Caco-2 (cell line): ENCODE results near the gene TCF12. TPM values are rescaled to one million over a fixed set of nuclear protein-coding genes. Genes with fewer than 3 reads are reported as not detected.

Experiments used
- BruUV-seq: library from RNA; stranded (reverse); fragments of 400-500 nt; replicated peaks from 2 replicates; lab custom pipeline; 2021; lab: Mats Ljungman, UMichigan
- CTCF ChIA-PET: fragments of 300-600 bp; sonication (Branson Sonifier 250); formaldehyde crosslinking; loops from one replicate; lab custom pipeline; 2022; ENCODE audit warnings: antibody characterized with exemption; lab: Charles Lee
- POLR2A ChIA-PET: fragments of 300-600 bp; sonication (Branson Sonifier 250); formaldehyde crosslinking; loops from one replicate; lab custom pipeline; 2022; ENCODE audit warnings: antibody characterized with exemption; lab: Charles Lee
- DNase-seq, 2 experiments: peaks; one replicate each; pipeline versions ENCODE4 v3.0.0 to v3.0.0-alpha.2; 2020 to 2022
- H3K27me3 ChIP-seq: replicated peaks from 2 replicates; pipeline ENCODE4 v1.6.0; 2011; ENCODE audit warnings: low read length; ENCODE audit not compliant: control insufficient read depth, insufficient read depth
- H3K36me3 ChIP-seq: 2 replicates; pipeline ENCODE4 v1.5.1; 2011; ENCODE audit warnings: low read length; ENCODE audit not compliant: control insufficient read depth, insufficient read depth
- H3K4me1 ChIP-seq: fragments of 250-450 bp; sonication (Bioruptor Pico); 2 replicates; pipeline ENCODE4 v1.5.1; 2020; ENCODE audit warnings: mild to moderate bottlenecking
- H3K4me3 ChIP-seq: 2 replicates; pipeline ENCODE4 v1.5.1; 2011; ENCODE audit warnings: low read depth, mild to moderate bottlenecking, control low read depth, low read length
- H3K9me3 ChIP-seq: fragments of 250-450 bp; sonication (Bioruptor Pico); 2 replicates; pipeline ENCODE4 v1.5.1; 2020; ENCODE audit warnings: mild to moderate bottlenecking, moderate library complexity
- H3K27ac Mint-ChIP-seq: one replicate; pipeline ENCODE4 v1.8.0; 2022; ENCODE audit warnings: mixed read lengths; ENCODE audit not compliant: unreplicated experiment
- H3K27me3 Mint-ChIP-seq: one replicate; pipeline ENCODE4 v1.8.0; 2022; ENCODE audit warnings: mixed read lengths; ENCODE audit not compliant: insufficient read depth, unreplicated experiment
- H3K36me3 Mint-ChIP-seq: one replicate; pipeline ENCODE4 v1.8.0; 2022; ENCODE audit warnings: mild to moderate bottlenecking, mixed read lengths; ENCODE audit not compliant: insufficient read depth, unreplicated experiment
- H3K4me1 Mint-ChIP-seq: one replicate; pipeline ENCODE4 v1.8.0; 2022; ENCODE audit warnings: low read depth, mixed read lengths; ENCODE audit not compliant: unreplicated experiment
- H3K4me3 Mint-ChIP-seq: one replicate; pipeline ENCODE4 v1.8.0; 2022; ENCODE audit warnings: mild to moderate bottlenecking, moderate library complexity, mixed read lengths; ENCODE audit not compliant: unreplicated experiment
- H3K9me3 Mint-ChIP-seq: one replicate; pipeline ENCODE4 v1.8.0; 2022; ENCODE audit warnings: mixed read lengths; ENCODE audit not compliant: unreplicated experiment
- intact Hi-C: fragments of 100-400 bp; cut with micrococcal nuclease; formaldehyde crosslinking; loops from one replicate; pipeline ENCODE4 v1.10.0; 2022; ENCODE audit not compliant: unreplicated experiment
- total RNA-seq: library from RNA; stranded (reverse); gene quantifications from 2 replicates; pipeline ENCODE4 v1.2.3, GENCODE V29; 2022
- TF ChIP-seq, protein P1 (sequence below), 2 experiments: fragments of 200-600 bp in 1 of 2; IDR thresholded peaks; 1 replicate in 1 of 2; 2 replicates in 1 of 2; pipeline versions ENCODE4 v1.5.1 to v1.8.0; 2011 to 2022; ENCODE audit warnings: antibody characterized with exemption in 1 of 2, control low read depth in 1 of 2, inconsistent platforms in 1 of 2, low read depth in 1 of 2, low read length in 1 of 2, mild to moderate bottlenecking in 1 of 2, moderate library complexity in 1 of 2; ENCODE audit not compliant: insufficient read depth in 1 of 2, severe bottlenecking in 1 of 2, unreplicated experiment in 1 of 2

TCF12 gene
- total RNA-seq, 1 experiment from 2014 or later = 64.4 TPM

DNA sequence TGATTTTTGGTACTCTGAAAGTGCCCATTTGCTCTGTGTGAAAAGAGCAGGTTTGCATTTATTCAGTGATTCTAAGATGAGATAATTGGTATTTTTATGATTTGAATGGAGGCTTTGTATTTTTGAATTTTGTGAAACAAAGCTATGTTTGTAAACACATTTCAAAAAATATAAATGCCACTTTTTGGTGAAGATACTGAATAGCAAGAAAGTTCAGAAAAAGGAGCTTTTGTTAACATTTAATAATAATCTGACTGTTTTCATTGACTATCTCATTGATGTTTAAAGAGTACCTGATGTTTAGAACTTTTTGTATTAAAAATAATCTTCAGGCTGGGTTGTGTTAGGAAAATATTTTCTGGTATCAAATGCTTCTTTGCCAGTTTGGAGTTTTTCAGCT lies 23.7 kb downstream of the TCF12 start:
- TF ChIP-seq, protein P1, sequence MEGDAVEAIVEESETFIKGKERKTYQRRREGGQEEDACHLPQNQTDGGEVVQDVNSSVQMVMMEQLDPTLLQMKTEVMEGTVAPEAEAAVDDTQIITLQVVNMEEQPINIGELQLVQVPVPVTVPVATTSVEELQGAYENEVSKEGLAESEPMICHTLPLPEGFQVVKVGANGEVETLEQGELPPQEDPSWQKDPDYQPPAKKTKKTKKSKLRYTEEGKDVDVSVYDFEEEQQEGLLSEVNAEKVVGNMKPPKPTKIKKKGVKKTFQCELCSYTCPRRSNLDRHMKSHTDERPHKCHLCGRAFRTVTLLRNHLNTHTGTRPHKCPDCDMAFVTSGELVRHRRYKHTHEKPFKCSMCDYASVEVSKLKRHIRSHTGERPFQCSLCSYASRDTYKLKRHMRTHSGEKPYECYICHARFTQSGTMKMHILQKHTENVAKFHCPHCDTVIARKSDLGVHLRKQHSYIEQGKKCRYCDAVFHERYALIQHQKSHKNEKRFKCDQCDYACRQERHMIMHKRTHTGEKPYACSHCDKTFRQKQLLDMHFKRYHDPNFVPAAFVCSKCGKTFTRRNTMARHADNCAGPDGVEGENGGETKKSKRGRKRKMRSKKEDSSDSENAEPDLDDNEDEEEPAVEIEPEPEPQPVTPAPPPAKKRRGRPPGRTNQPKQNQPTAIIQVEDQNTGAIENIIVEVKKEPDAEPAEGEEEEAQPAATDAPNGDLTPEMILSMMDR (IDR thresholded peaks at IDR 0.05; ENCODE audit: insufficient read depth in 1 of 2, low read depth in 1 of 2, low read length in 1 of 2, severe bottlenecking in 1 of 2, unreplicated experiment in 1 of 2) = no peak
- ChIA-PET CTCF (interaction anchor here (0.6 kb wide), 1 partner anchor 172 kb away, joined by 3 read pairs; no protein-coding TSS in a partner anchor), POLR2A (no interaction called here)
- no peak overlapping the region for H3K27ac Mint-ChIP-seq
- no TSS peak for BruUV-seq
- H3K9me3 Mint-ChIP-seq = peaks cover 9% of the 10 kb centered on the region
- intact Hi-C loops = no loop called here
- H3K36me3 ChIP-seq = no peaks in the 10 kb centered on the region
- no peaks in the 10 kb centered on the region for H3K27me3 Mint-ChIP-seq
- peaks cover 5% of the 10 kb centered on the region for H3K4me1 Mint-ChIP-seq
- peaks cover 6% of the 10 kb centered on the region for H3K36me3 Mint-ChIP-seq
- H3K4me3 Mint-ChIP-seq = no peak overlapping the region
- DNase-seq = no peak
- H3K27me3 ChIP-seq = no peaks in the 10 kb centered on the region
- H3K4me1 ChIP-seq = no peaks in the 10 kb centered on the region
- no peak overlapping the region for H3K4me3 ChIP-seq
- H3K9me3 ChIP-seq = peaks cover 9% of the 10 kb centered on the region; the same call in 1 of the 2 replicates

DNA sequence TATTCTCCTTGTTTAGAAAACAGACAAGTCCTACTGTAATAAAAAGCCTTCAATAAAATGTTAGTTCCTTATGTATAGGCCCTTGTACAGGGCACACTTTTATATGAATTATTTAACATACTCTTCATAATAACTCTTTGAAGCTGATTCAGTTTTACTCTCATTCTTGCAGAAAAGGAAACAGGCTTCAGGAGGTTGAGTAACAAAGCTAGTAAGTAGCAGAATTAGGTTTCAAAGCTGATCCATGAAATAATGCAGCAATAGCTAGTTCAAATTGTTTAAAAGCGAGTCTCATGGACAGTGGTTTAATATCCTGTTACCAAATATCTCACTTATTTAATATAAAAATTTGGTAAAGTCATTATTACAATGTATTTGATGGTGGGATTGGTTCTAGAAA lies 25.0 kb downstream of the TCF12 start:
- Mint-ChIP-seq H3K36me3 (peaks cover 6% of the 10 kb centered on the region), H3K4me1 (peaks cover 5% of the 10 kb centered on the region), H3K9me3 (peaks cover 9% of the 10 kb centered on the region), H3K27me3 (no peaks in the 10 kb centered on the region), H3K4me3 (no peak overlapping the region), H3K27ac (no peak overlapping the region)
- TF ChIP-seq, protein P1 (IDR thresholded peaks at IDR 0.05; ENCODE audit: insufficient read depth in 1 of 2, low read depth in 1 of 2, low read length in 1 of 2, severe bottlenecking in 1 of 2, unreplicated experiment in 1 of 2) = no peak
- no peak overlapping the region for H3K4me3 ChIP-seq
- ChIA-PET POLR2A (no interaction called here), CTCF (no interaction called here)
- peaks cover 9% of the 10 kb centered on the region; the same call in 1 of the 2 replicates for H3K9me3 ChIP-seq
- DNase-seq = no peak
- H3K27me3 ChIP-seq = no peaks in the 10 kb centered on the region
- H3K36me3 ChIP-seq = no peaks in the 10 kb centered on the region
- intact Hi-C loops = no loop called here
- no peaks in the 10 kb centered on the region for H3K4me1 ChIP-seq
- BruUV-seq = no TSS peak

DNA sequence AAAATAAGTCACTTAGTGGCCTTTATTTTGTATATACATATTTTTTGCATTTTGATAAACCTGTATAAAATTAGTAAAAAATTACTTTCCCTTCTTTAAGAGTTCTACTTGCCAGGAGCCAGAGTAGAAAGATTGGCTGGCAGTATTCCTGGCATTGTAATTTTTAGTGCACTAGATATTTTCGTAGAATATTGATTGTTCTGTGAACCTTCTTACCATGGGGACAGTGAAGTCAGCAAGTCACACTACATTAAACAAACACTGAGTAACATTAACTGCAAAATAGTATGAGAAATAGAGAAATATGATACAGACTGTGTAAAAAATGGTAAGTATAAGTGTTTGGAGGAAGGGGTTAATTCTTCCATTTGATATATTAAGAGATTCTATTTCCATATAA lies 26.0 kb downstream of the TCF12 start:
- H3K27me3 ChIP-seq = no peaks in the 10 kb centered on the region
- no peaks in the 10 kb centered on the region for H3K4me1 ChIP-seq
- Mint-ChIP-seq H3K4me1 (no peaks in the 10 kb centered on the region), H3K36me3 (peaks cover 6% of the 10 kb centered on the region), H3K27ac (no peak overlapping the region), H3K4me3 (no peak overlapping the region), H3K9me3 (peaks cover 9% of the 10 kb centered on the region), H3K27me3 (no peaks in the 10 kb centered on the region)
- TF ChIP-seq, protein P1 (IDR thresholded peaks at IDR 0.05; ENCODE audit: insufficient read depth in 1 of 2, low read depth in 1 of 2, low read length in 1 of 2, severe bottlenecking in 1 of 2, unreplicated experiment in 1 of 2) = no peak
- CTCF ChIA-PET = no interaction called here
- intact Hi-C loops = no loop called here
- no peaks in the 10 kb centered on the region for H3K36me3 ChIP-seq
- peaks cover 9% of the 10 kb centered on the region; the same call in 1 of the 2 replicates for H3K9me3 ChIP-seq
- POLR2A ChIA-PET = no interaction called here
- H3K4me3 ChIP-seq = no peak overlapping the region
- no TSS peak for BruUV-seq
- no peak for DNase-seq
